ENCODE data around the gene SHROOM1.

DNA sequence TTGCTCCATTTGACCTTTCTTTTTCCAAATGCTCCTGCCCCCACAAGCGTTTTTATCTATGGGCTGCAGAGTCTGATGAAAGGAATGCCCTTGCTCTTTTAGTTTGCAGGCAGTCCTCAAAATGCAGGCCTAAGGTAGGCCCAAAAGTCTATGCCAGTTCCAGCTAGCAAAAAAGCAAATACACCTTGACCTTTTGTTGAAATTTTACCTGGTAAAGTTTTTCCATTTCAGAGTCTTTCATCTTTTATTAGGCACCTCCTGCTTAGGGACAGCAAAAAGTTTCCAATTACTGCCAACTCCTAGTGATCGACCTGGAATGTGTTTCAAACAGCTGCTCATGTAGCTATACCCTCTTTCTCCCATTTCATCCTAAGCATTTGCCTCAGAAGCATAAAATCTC, 40.4 kb upstream of the SHROOM1 start:
- TF ChIP-seq, protein P1, sequence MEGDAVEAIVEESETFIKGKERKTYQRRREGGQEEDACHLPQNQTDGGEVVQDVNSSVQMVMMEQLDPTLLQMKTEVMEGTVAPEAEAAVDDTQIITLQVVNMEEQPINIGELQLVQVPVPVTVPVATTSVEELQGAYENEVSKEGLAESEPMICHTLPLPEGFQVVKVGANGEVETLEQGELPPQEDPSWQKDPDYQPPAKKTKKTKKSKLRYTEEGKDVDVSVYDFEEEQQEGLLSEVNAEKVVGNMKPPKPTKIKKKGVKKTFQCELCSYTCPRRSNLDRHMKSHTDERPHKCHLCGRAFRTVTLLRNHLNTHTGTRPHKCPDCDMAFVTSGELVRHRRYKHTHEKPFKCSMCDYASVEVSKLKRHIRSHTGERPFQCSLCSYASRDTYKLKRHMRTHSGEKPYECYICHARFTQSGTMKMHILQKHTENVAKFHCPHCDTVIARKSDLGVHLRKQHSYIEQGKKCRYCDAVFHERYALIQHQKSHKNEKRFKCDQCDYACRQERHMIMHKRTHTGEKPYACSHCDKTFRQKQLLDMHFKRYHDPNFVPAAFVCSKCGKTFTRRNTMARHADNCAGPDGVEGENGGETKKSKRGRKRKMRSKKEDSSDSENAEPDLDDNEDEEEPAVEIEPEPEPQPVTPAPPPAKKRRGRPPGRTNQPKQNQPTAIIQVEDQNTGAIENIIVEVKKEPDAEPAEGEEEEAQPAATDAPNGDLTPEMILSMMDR (IDR thresholded peaks at IDR 0.05), result no peak
- TF ChIP-seq EZH2 (IDR thresholded peaks at IDR 0.05; ENCODE audit: borderline replicate concordance, insufficient read depth, low read depth, low read length, poor library complexity, severe bottlenecking), result no peak

Measured in B cell (primary cell).